Liver (tissue), 9 donors: ENCODE data around the gene PPP1R14D. TPM values are rescaled to one million over a fixed set of nuclear protein-coding genes. Genes with fewer than 3 reads are reported as not detected.

Source experiments
- DNase-seq: peaks from one replicate; pipeline ENCODE4 v3.0.0-alpha.2; 2017; ENCODE audit warnings: low spot score
- H3K27ac ChIP-seq, 2 donors: one replicate each; pipeline ENCODE4 v1.7.0; 2013; ENCODE audit warnings: inconsistent platforms in 2 of 2, low read length in 2 of 2, control low read depth in 1 of 2, low read depth in 1 of 2, mild to moderate bottlenecking in 1 of 2
- H3K27me3 ChIP-seq, 4 donors: one replicate each; pipeline versions ENCODE4 v1.6.1 to v1.7.0; 2013; ENCODE audit warnings: low read length in 3 of 4, inconsistent platforms in 1 of 4, mild to moderate bottlenecking in 1 of 4, moderate library complexity in 1 of 4; ENCODE audit not compliant: control insufficient read depth in 4 of 4, insufficient read depth in 4 of 4
- H3K36me3 ChIP-seq, 4 donors: one replicate each; pipeline versions ENCODE4 v1.6.1 to v1.7.0; 2013; ENCODE audit warnings: low read length in 3 of 4, mild to moderate bottlenecking in 3 of 4, low read depth in 1 of 4, moderate library complexity in 1 of 4; ENCODE audit not compliant: control insufficient read depth in 4 of 4, insufficient read depth in 3 of 4
- H3K4me1 ChIP-seq, 4 donors: one replicate each; pipeline versions ENCODE4 v1.6.1 to v1.7.0; 2013; ENCODE audit warnings: low read length in 3 of 4, mild to moderate bottlenecking in 3 of 4, moderate library complexity in 1 of 4; ENCODE audit not compliant: control insufficient read depth in 4 of 4, insufficient read depth in 4 of 4
- H3K4me3 ChIP-seq, 3 donors: one replicate each; pipeline versions ENCODE4 v1.6.1 to v1.7.0; 2013; ENCODE audit warnings: low read length in 3 of 3, control low read depth in 1 of 3, low read depth in 1 of 3, mild to moderate bottlenecking in 1 of 3
- H3K9ac ChIP-seq, 2 donors: one replicate each; pipeline ENCODE4 v1.7.0; 2013; ENCODE audit warnings: low read length in 2 of 2, mild to moderate bottlenecking in 2 of 2, moderate library complexity in 2 of 2, control low read depth in 1 of 2, low read depth in 1 of 2
- H3K9me3 ChIP-seq, 4 donors: one replicate each; pipeline versions ENCODE4 v1.6.1 to v1.7.0; 2013; ENCODE audit warnings: low read length in 3 of 4; ENCODE audit not compliant: control insufficient read depth in 4 of 4
- ATF3 ChIP-seq: IDR thresholded peaks from 2 replicates; pipeline ENCODE4 v1.6.1; 2016; ENCODE audit warnings: antibody characterized with exemption
- CTCF ChIP-seq: fragments of 150-350 bp; IDR thresholded peaks from 2 replicates; pipeline ENCODE4 v1.5.1; 2017; ENCODE audit warnings: improper control_type of control experiment, low read depth, low read length; ENCODE audit not compliant: missing input control
- EGR1 ChIP-seq, 2 donors: IDR thresholded peaks; 2 replicates each; pipeline ENCODE4 v1.6.1; 2016 to 2018; ENCODE audit warnings: antibody characterized with exemption in 2 of 2, low read depth in 2 of 2
- FOXA1 ChIP-seq: IDR thresholded peaks from 2 replicates; pipeline ENCODE4 v1.6.1; 2016; ENCODE audit warnings: antibody characterized with exemption
- FOXA2 ChIP-seq: IDR thresholded peaks from 2 replicates; pipeline ENCODE4 v1.6.1; 2016; ENCODE audit warnings: antibody characterized with exemption
- GABPA ChIP-seq, 2 donors: IDR thresholded peaks in 1 of 2; conservative IDR thresholded peaks in 1 of 2; 2 replicates each; pipeline ENCODE4 v1.6.1; 2016; ENCODE audit warnings: antibody characterized with exemption in 2 of 2, mild to moderate bottlenecking in 1 of 2, moderate library complexity in 1 of 2
- HNF4A ChIP-seq, 2 donors: conservative IDR thresholded peaks; 2 replicates each; pipeline ENCODE4 v1.6.1; 2016; ENCODE audit warnings: antibody characterized with exemption in 2 of 2, mild to moderate bottlenecking in 2 of 2
- HNF4G ChIP-seq: IDR thresholded peaks from 2 replicates; pipeline ENCODE4 v1.6.1; 2016; ENCODE audit warnings: antibody characterized with exemption
- JUND ChIP-seq, 2 donors: IDR thresholded peaks; 2 replicates each; pipeline ENCODE4 v1.6.1; 2016; ENCODE audit warnings: antibody characterized with exemption in 2 of 2
- MAX ChIP-seq: IDR thresholded peaks from 2 replicates; pipeline ENCODE4 v1.6.1; 2016; ENCODE audit warnings: antibody characterized with exemption
- NR2F2 ChIP-seq: IDR thresholded peaks from 2 replicates; pipeline ENCODE4 v1.6.1; 2016; ENCODE audit warnings: antibody characterized with exemption
- RAD21 ChIP-seq, 2 donors: IDR thresholded peaks; 2 replicates each; pipeline ENCODE4 v1.6.1; 2016; ENCODE audit warnings: antibody characterized with exemption in 2 of 2, mild to moderate bottlenecking in 2 of 2
- REST ChIP-seq: IDR thresholded peaks from 2 replicates; pipeline ENCODE4 v1.6.1; 2016; ENCODE audit warnings: antibody characterized with exemption, mild to moderate bottlenecking
- RXRA ChIP-seq, 2 donors: IDR thresholded peaks; 2 replicates each; pipeline ENCODE4 v1.6.1; 2017 to 2018; ENCODE audit warnings: antibody characterized with exemption in 2 of 2, mild to moderate bottlenecking in 1 of 2
- SP1 ChIP-seq: IDR thresholded peaks from 2 replicates; pipeline ENCODE4 v1.6.1; 2018; ENCODE audit warnings: antibody characterized with exemption, mild to moderate bottlenecking
- TAF1 ChIP-seq: conservative IDR thresholded peaks from 2 replicates; pipeline ENCODE4 v1.6.1; 2016; ENCODE audit warnings: antibody characterized with exemption, mild to moderate bottlenecking
- YY1 ChIP-seq: IDR thresholded peaks from 2 replicates; pipeline ENCODE4 v1.6.1; 2016; ENCODE audit warnings: antibody characterized with exemption, mild to moderate bottlenecking
- ZBTB33 ChIP-seq: IDR thresholded peaks from 2 replicates; pipeline ENCODE4 v1.6.1; 2016; ENCODE audit warnings: antibody characterized with exemption
- WGBS: extraction: QIAGEN DNeasy Blood & Tissue Kit; methylation state at CpG from one replicate; pipeline ENCODE4 v1.1.7; 2013; 5-methylcytosine and 5-hydroxymethylcytosine counted together
- polyA plus RNA-seq, 2 donors: library from polyadenylated mRNA; stranded (reverse) in 1 of 2; unstranded in 1 of 2; fragments of 200-250 nt in 1 of 2; fragments of >200 nt in 1 of 2; fragmentation: Nextera tagmentation in 1 of 2; extraction: Ambion mirVana in 1 of 2; gene quantifications; one replicate each; pipeline versions ENCODE4 v1.2.1 to v1.2.3, GENCODE V29; 2013 to 2015
- total RNA-seq, 2 donors: library from RNA; depleted of rRNA; stranded (reverse); fragments of >200 nt; gene quantifications; one replicate each; pipeline ENCODE4 v1.2.3, GENCODE V29; 2014
- donor health status: healthy.
- donor health status: healthy.
- donor health status: healthy.
- donor health status: healthy.
- donor health status: healthy.

The PPP1R14D gene
- total and polyA plus RNA-seq, 4 donors: not detected

GRCh38 chr15:40821195-40821594 lies 7.3 kb downstream of the PPP1R14D start (continued):
- no peak for TF ChIP-seq ZBTB33
- TF ChIP-seq RXRA (IDR thresholded peaks at IDR 0.05): no peak
- TF ChIP-seq SP1: no peak
- no peak for TF ChIP-seq NR2F2

GRCh38 chr15:40819048-40819447 lies 9.5 kb downstream of the PPP1R14D start:
- 68% methylated on average over 7 of the region's 7 CpGs for WGBS

More at GRCh38 chr15:40819048-40819447, 9.5 kb downstream of the PPP1R14D start:
- no peaks in the 10 kb centered on the region for H3K27me3 ChIP-seq
- no peaks in the 10 kb centered on the region for H3K9me3 ChIP-seq
- peaks cover 0 to 9% (median 3%) of the 10 kb centered on the region in 4 donors for H3K36me3 ChIP-seq
- DNase-seq: no peak
- H3K9ac ChIP-seq: no peak overlapping the region
- no peak overlapping the region for H3K4me3 ChIP-seq
- no peak for TF ChIP-seq HNF4A (conservative IDR thresholded peaks at IDR 0.05)
- no peak for TF ChIP-seq TAF1
- TF ChIP-seq CTCF: no peak
- TF ChIP-seq YY1: no peak
- TF ChIP-seq EGR1 (IDR thresholded peaks at IDR 0.05; ENCODE audit: low read depth in 2 of 2): no peak
- no peak for TF ChIP-seq ZBTB33
- no peak for TF ChIP-seq FOXA1
- no peak for TF ChIP-seq REST
- TF ChIP-seq GABPA (IDR thresholded peaks at IDR 0.05 in 1 of 2, conservative IDR thresholded peaks at IDR 0.05 in 1 of 2): no peak
- TF ChIP-seq FOXA2: no peak
- no peak for TF ChIP-seq ATF3
- no peak for TF ChIP-seq NR2F2
- no peak for TF ChIP-seq SP1
- no peak for TF ChIP-seq MAX
- TF ChIP-seq HNF4G: no peak
- no peak for TF ChIP-seq JUND (IDR thresholded peaks at IDR 0.05)
- TF ChIP-seq RAD21 (IDR thresholded peaks at IDR 0.05): no peak
- no peak for TF ChIP-seq RXRA (IDR thresholded peaks at IDR 0.05)
- no peak overlapping the region for H3K27ac ChIP-seq
- H3K4me1 ChIP-seq: no peaks in the 10 kb centered on the region
